GM12878 (cell line): ENCODE measurements around the gene KCNE2. TPM values are rescaled to one million over a fixed set of nuclear protein-coding genes. Genes with fewer than 3 reads are reported as not detected.

Experiments
- ATAC-seq: fragments of 200-7000 bp; cut with Tn5 transposase; 3 replicates; pipeline ENCODE4 v1.9.1; 2020; ENCODE audit warnings: mild to moderate bottlenecking, moderate library complexity
- BruUV-seq: library from RNA; stranded (reverse); fragments of 400-500 nt; replicated peaks from 2 replicates; lab custom pipeline; 2021; lab: Mats Ljungman, UMichigan
- CTCF ChIA-PET: fragments of 300-600 bp; sonication (Branson Sonifier 250); formaldehyde crosslinking; extraction: SDS; loops from one replicate; lab custom pipeline; 2021; ENCODE audit warnings: inconsistent platforms; lab: Yijun Ruan, JAX
- POLR2A ChIA-PET: fragments of 350-600 bp; formaldehyde crosslinking; extraction: SDS; loops from one replicate; lab custom pipeline; 2021; ENCODE audit warnings: inconsistent platforms; lab: Charles Lee
- RAD21 ChIA-PET: fragments of 300-600 bp; sonication (Branson Sonifier 250); formaldehyde crosslinking; loops from one replicate; lab custom pipeline; 2023; ENCODE audit warnings: antibody characterized with exemption; ENCODE audit not compliant: unreplicated experiment; lab: Charles Lee
- SMC1A ChIA-PET: fragments of 300-600 bp; sonication (Branson Sonifier 250); formaldehyde crosslinking; loops from one replicate; lab custom pipeline; 2023; ENCODE audit not compliant: unreplicated experiment, uncharacterized antibody; lab: Charles Lee
- DNase-seq: peaks from one replicate; pipeline ENCODE4 v3.0.0-alpha.2; 2011; ENCODE audit warnings: low read depth, low spot score
- FAIRE-seq: peaks from 3 replicates; lab custom pipeline; 2011; peaks lifted over from hg19 to GRCh38; lab: Jason Lieb, UNC
- H2AFZ ChIP-seq: 2 replicates; pipeline ENCODE4 v1.6.0; 2011; ENCODE audit warnings: low read depth, low read length, control low read depth; ENCODE audit not compliant: control insufficient read depth
- H3K27ac ChIP-seq: 2 replicates; pipeline ENCODE4 v1.5.1; 2011; ENCODE audit warnings: control low read depth; ENCODE audit not compliant: control insufficient read depth, insufficient read depth
- H3K27me3 ChIP-seq, 2 experiments: replicated peaks in 1 of 2; 2 replicates each; pipeline versions ENCODE4 v1.6.0 to v1.6.1; 2011; ENCODE audit warnings: low read length in 1 of 2; ENCODE audit not compliant: control insufficient read depth in 2 of 2, insufficient read depth in 2 of 2
- H3K36me3 ChIP-seq, 2 experiments: 2 replicates each; pipeline ENCODE4 v1.5.1; 2011; ENCODE audit warnings: low read length in 1 of 2; ENCODE audit not compliant: control insufficient read depth in 2 of 2, insufficient read depth in 2 of 2
- H3K4me1 ChIP-seq: 2 replicates; pipeline ENCODE4 v1.6.1; 2011; ENCODE audit warnings: mild to moderate bottlenecking, low read length, moderate library complexity, mixed read lengths; ENCODE audit not compliant: control insufficient read depth, insufficient read depth
- H3K4me2 ChIP-seq: 2 replicates; pipeline ENCODE4 v1.6.0; 2011; ENCODE audit warnings: control low read depth; ENCODE audit not compliant: control insufficient read depth, insufficient read depth
- H3K4me3 ChIP-seq: fragments of 200-600 bp; sonication (generic); 2 replicates; pipeline ENCODE4 v1.5.1; 2016
- H3K79me2 ChIP-seq: 2 replicates; pipeline ENCODE4 v1.6.0; 2011; ENCODE audit warnings: low read length; ENCODE audit not compliant: control insufficient read depth, insufficient read depth
- H3K9ac ChIP-seq: 2 replicates; pipeline ENCODE4 v1.8.0; 2011; ENCODE audit warnings: low read length, control low read depth, mixed read lengths; ENCODE audit not compliant: control insufficient read depth, insufficient read depth
- H3K9me3 ChIP-seq: replicated peaks from 3 replicates; pipeline ENCODE4 v1.5.1; 2011; ENCODE audit warnings: mild to moderate bottlenecking, low read length; ENCODE audit not compliant: control insufficient read depth, insufficient read depth
- H4K20me1 ChIP-seq: 2 replicates; pipeline ENCODE4 v1.6.0; 2011; ENCODE audit not compliant: control insufficient read depth, insufficient read depth
- BHLHE40 ChIP-seq, 2 experiments: fragments of 450-650 bp in 1 of 2; IDR thresholded peaks; 2 replicates each; pipeline ENCODE4 v1.6.1; 2011 to 2017; ENCODE audit warnings: low read depth in 2 of 2, borderline replicate concordance in 1 of 2, improper control_type of control experiment in 1 of 2, low read length in 1 of 2, mild to moderate bottlenecking in 1 of 2
- CBX3 ChIP-seq: fragments of 200-600 bp; sonication (generic); IDR thresholded peaks from 2 replicates; pipeline ENCODE4 v1.6.1; 2016; ENCODE audit warnings: low read depth, borderline replicate concordance
- CREM ChIP-seq: IDR thresholded peaks from 2 replicates; pipeline ENCODE4 v1.6.1; 2014; ENCODE audit warnings: antibody characterized with exemption, low read depth
- CTCF ChIP-seq, 3 experiments: IDR thresholded peaks in 2 of 3; conservative IDR thresholded peaks in 1 of 3; 2 replicates each; pipeline ENCODE4 v1.5.1; 2011; ENCODE audit warnings: low read depth in 3 of 3, low read length in 3 of 3, mild to moderate bottlenecking in 3 of 3, control low read depth in 2 of 3, moderate library complexity in 2 of 3, inconsistent platforms in 1 of 3, mixed read lengths in 1 of 3; ENCODE audit not compliant: control insufficient read depth in 2 of 3, insufficient read depth in 1 of 3; ENCODE audit errors: extremely low read depth in 1 of 3
- EED ChIP-seq: sonication (generic); IDR thresholded peaks from 2 replicates; pipeline ENCODE4 v1.6.1; 2016; ENCODE audit warnings: antibody characterized with exemption, low read depth
- MAX ChIP-seq: IDR thresholded peaks from 2 replicates; pipeline ENCODE4 v1.6.1; 2012; ENCODE audit warnings: low read depth, low read length, improper control_type of control experiment
- MXI1 ChIP-seq: fragments of 150-350 bp; IDR thresholded peaks from 2 replicates; pipeline ENCODE4 v1.6.1; 2011; ENCODE audit warnings: low read depth, mild to moderate bottlenecking, inconsistent platforms, low read length, improper control_type of control experiment
- NBN ChIP-seq: fragments of 450-650 bp; IDR thresholded peaks from 2 replicates; pipeline ENCODE4 v1.6.1; 2016
- RUNX3 ChIP-seq: IDR thresholded peaks from 2 replicates; pipeline ENCODE4 v1.6.1; 2012; ENCODE audit warnings: low read length, inconsistent platforms
- SMAD1 ChIP-seq: fragments of 450-650 bp; IDR thresholded peaks from 2 replicates; pipeline ENCODE4 v1.6.1; 2018; ENCODE audit warnings: mild to moderate bottlenecking, low read depth; ENCODE audit not compliant: partially characterized antibody
- TBL1XR1 ChIP-seq: IDR thresholded peaks from 2 replicates; pipeline ENCODE4 v1.6.1; 2012; ENCODE audit warnings: low read depth, low read length, improper control_type of control experiment
- ZBTB33 ChIP-seq: fragments of 450-650 bp; IDR thresholded peaks from 2 replicates; pipeline ENCODE4 v1.6.1; 2017; ENCODE audit warnings: mild to moderate bottlenecking
- ZNF217 ChIP-seq: fragments of 450-650 bp; IDR thresholded peaks from 2 replicates; pipeline ENCODE4 v1.6.1; 2017; ENCODE audit warnings: antibody characterized with exemption, mild to moderate bottlenecking
- WGBS: methylation state at CpG from one replicate; pipeline ENCODE4 v1.1.6; 2016; ENCODE audit warnings: low lambda C conversion rate; ENCODE audit not compliant: insufficient replicate concordance, insufficient coverage; ENCODE audit errors: missing lambda C conversion rate; 5-methylcytosine and 5-hydroxymethylcytosine counted together
- in situ Hi-C: fragments of 300-500 bp; cut with MboI; formaldehyde crosslinking; loops from 9 replicates; pipeline ENCODE4 v1.14.3; 2018; ENCODE audit warnings: mixed read lengths
- intact Hi-C: fragments of 100-400 bp; cut with micrococcal nuclease; formaldehyde crosslinking; loops from one replicate; pipeline ENCODE4 v1.14.2; 2022; ENCODE audit not compliant: unreplicated experiment
- polyA plus RNA-seq, 11 experiments: library from polyadenylated mRNA; depleted of rRNA in 4 of 11; unstranded in 6 of 11; stranded (reverse) in 5 of 11; fragments of >200 nt; fragmentation: Nextera tagmentation in 4 of 11; fragmentation: Illumina TruSeq in 1 of 11; extraction: Ambion mirVana in 4 of 11; extraction: Trizol in 1 of 11; gene quantifications; 1 replicate in 1 of 11; 2 replicates in 10 of 11; pipeline versions ENCODE4 v1.2.1 to v1.2.3, GENCODE V29; 2011 to 2016; ENCODE audit warnings: inconsistent platforms in 2 of 11, missing spikeins in 2 of 11, low read depth in 1 of 11
- total RNA-seq, 4 experiments: library from RNA; depleted of rRNA in 3 of 4; stranded (reverse); fragments of >200 nt in 3 of 4; fragmentation: Illumina TruSeq in 1 of 4; extraction: Trizol in 1 of 4; gene quantifications; 2 replicates each; pipeline versions ENCODE4 v1.2.1 to v1.2.3, GENCODE V29; 2013 to 2021

KCNE2 gene
- total and polyA plus RNA-seq, 10 of the 15 experiments (the other 5 are each of a cell fraction or from before 2014, with no cell fraction given), result not detected

- H3K4me1 ChIP-seq, result no peaks in the 10 kb centered on the region
- intact Hi-C loops, result no loop called here
- BruUV-seq, result no TSS peak
- 55% methylated on average over 12 of the region's 14 CpGs for WGBS
- TF ChIP-seq CBX3 (no peak), ZNF217 (no peak), CTCF (IDR thresholded peaks at IDR 0.05 in 2 of 3, conservative IDR thresholded peaks at IDR 0.05 in 1 of 3; ENCODE audit: control insufficient read depth in 2 of 3, extremely low read depth in 1 of 3, insufficient read depth in 1 of 3, low read depth in 3 of 3, low read length in 3 of 3) (no peak)
- ChIA-PET CTCF (interaction anchor here (1.5 to 4.2 kb wide), 2 partner anchors 17 to 420 kb away, joined by 5 to 21 read pairs; no protein-coding TSS in a partner anchor), SMC1A (interaction anchor here (0.6 to 1.2 kb wide), 3 partner anchors 42 to 420 kb away, joined by 3 to 5 read pairs (median 3); no protein-coding TSS in a partner anchor), POLR2A (no interaction called here), RAD21 (interaction anchor here (1.3 to 2.7 kb wide), 2 partner anchors 10 to 421 kb away, joined by 3 to 16 read pairs; no protein-coding TSS in a partner anchor)
- H3K4me2 ChIP-seq, result no peak overlapping the region
- ATAC-seq (no peak), DNase-seq (no peak), FAIRE-seq (no peak)
- no peak overlapping the region for H3K27ac ChIP-seq
- no peaks in the 10 kb centered on the region for H3K79me2 ChIP-seq
- H3K27me3 ChIP-seq, result no peaks in the 10 kb centered on the region; a peak in 1 of 4 replicates
- no peak overlapping the region for H3K4me3 ChIP-seq
- in situ Hi-C loops, result no loop called here
- no peak overlapping the region for H2AFZ ChIP-seq
- H3K9ac ChIP-seq, result no peak overlapping the region
- H3K9me3 ChIP-seq, result no peaks in the 10 kb centered on the region
- no peaks in the 10 kb centered on the region for H4K20me1 ChIP-seq
- no peaks in the 10 kb centered on the region for H3K36me3 ChIP-seq
These were observed 19.9 kb upstream of the KCNE2 start for GRCh38 chr21:34343838-34344381.

- no TSS peak for BruUV-seq
- Histone ChIP-seq H3K4me1 (no peaks in the 10 kb centered on the region), H3K27ac (no peak overlapping the region), H3K4me2 (no peak overlapping the region), H3K36me3 (no peaks in the 10 kb centered on the region), H3K9ac (no peak overlapping the region), H4K20me1 (no peaks in the 10 kb centered on the region), H2AFZ (no peak overlapping the region), H3K9me3 (no peaks in the 10 kb centered on the region), H3K4me3 (no peak overlapping the region), H3K27me3 (no peaks in the 10 kb centered on the region; a peak in 1 of 4 replicates), H3K79me2 (no peaks in the 10 kb centered on the region)
- under 1% methylated on average over 5 of the region's 5 CpGs for WGBS
- FAIRE-seq (no peak), ATAC-seq (no peak), DNase-seq (no peak)
- POLR2A ChIA-PET, result no interaction called here
- CTCF ChIA-PET, result interaction anchor here (4.2 kb wide), 1 partner anchor 421 kb away, joined by 21 read pairs; no protein-coding TSS in a partner anchor
- intact Hi-C loops, result no loop called here
- SMC1A ChIA-PET, result interaction anchor here (1.1 to 1.8 kb wide), 2 partner anchors 43 to 421 kb away, joined by 3 read pairs; no protein-coding TSS in a partner anchor
- in situ Hi-C loops, result no loop called here
- RAD21 ChIA-PET, result interaction anchor here (11.0 kb wide), 1 partner anchor 423 kb away, joined by 241 read pairs; no protein-coding TSS in a partner anchor
- TF ChIP-seq TBL1XR1 (no peak), ZBTB33 (no peak), MXI1 (no peak), NBN (no peak), SMAD1 (no peak), CREM (no peak), MAX (no peak), RUNX3 (no peak), EED (no peak), BHLHE40 (IDR thresholded peaks at IDR 0.05; ENCODE audit: borderline replicate concordance in 1 of 2, low read depth in 2 of 2, low read length in 1 of 2) (no peak)
These were observed 19.2 kb upstream of the KCNE2 start for GRCh38 chr21:34344584-34344983.
